Measurements from ENCODE around the gene MED19. TPM values are rescaled to one million over a fixed set of nuclear protein-coding genes. Genes with fewer than 3 reads are reported as not detected.
"Not testable (repeated sequence)": the region's sequence is repeated elsewhere in the genome, so short reads cannot be mapped to it uniquely, and the experiment has no call there.

Gene MED19
- total RNA-seq, 1 donor from 2014 or later, result 13.5 TPM

DNA sequence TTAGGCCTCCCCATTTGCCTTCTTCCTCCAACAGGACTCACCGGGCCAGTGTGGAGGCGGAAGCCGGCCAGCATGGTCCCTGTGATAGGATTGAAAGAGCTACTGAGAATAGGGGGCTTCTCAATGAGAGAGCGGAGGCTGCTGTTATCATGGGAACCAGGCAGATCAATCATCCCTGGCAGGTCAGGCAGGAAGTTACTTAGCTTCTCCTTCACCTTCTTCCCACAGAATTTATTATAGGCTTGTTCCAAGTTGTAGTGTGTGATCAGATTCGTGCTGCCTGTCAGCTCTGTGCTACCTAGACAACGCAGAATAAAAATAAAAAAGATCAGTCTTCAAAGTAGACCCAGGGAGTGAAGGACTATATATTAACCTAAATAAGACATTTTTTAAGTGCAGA lies 7.1 kb downstream of the MED19 start:
- DNase-seq (ENCODE audit: low spot score), result no peak

DNA sequence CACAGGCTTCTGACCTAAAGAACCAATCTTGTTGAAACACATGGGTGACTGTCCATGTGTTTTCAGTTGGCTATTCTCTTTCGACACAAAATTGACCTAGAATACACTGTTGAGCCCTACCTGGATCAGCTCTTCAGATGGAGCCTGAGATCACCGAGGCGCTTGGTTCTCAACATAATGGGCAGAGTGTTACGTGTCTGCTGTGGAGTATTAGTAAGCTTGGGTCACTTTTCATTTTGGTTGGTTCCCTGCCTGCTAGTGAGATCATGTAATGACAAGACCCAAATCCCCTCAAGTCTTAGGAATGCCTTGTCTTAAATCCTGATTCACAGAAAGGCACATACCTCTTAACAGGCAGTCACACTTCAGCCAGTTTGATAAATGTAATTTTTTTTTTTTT lies 8.7 kb downstream of the MED19 start:
- no peak for DNase-seq (ENCODE audit: low spot score)

DNA sequence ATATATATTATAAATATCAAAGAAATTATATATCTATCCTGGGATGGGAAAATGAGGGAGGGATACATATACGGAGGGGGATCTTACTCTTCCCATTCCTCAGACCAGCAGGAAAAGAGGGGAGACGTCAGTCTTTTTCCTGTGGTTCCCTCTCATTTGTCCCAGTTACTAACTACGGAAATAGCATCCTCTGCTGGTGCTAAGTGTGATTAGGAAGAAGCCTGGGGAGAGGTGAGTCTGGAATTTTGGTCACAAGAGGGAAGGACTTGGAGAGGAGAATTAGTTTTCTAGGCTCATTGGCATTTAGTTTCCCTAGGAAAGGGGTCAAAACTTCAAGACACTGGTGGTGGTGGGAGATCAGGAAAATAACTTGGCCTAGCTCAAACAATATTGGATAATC lies 11.6 kb downstream of the MED19 start:
- no peak for DNase-seq (ENCODE audit: low spot score)

DNA sequence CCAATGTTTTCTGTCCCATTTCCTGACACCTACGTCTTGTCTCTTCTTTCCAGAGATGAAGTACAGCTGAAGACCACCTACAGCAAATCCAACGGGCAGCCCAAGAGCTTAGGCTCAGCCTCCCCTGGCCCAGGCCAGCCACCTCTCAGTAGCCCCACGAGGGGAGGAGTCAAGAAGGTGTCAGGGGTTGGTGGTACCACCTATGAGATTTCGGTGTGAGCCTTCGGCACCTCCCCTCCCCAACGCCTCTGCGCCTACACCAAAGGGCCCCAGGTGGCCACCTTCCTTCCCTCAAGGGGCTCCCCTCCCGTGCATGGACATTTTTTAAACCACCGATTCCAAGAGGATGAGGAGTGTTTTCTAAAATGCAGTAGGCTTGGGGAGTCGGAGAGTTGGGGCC lies 12.2 kb downstream of the MED19 start:
- DNase-seq (ENCODE audit: low spot score), result no peak

DNA sequence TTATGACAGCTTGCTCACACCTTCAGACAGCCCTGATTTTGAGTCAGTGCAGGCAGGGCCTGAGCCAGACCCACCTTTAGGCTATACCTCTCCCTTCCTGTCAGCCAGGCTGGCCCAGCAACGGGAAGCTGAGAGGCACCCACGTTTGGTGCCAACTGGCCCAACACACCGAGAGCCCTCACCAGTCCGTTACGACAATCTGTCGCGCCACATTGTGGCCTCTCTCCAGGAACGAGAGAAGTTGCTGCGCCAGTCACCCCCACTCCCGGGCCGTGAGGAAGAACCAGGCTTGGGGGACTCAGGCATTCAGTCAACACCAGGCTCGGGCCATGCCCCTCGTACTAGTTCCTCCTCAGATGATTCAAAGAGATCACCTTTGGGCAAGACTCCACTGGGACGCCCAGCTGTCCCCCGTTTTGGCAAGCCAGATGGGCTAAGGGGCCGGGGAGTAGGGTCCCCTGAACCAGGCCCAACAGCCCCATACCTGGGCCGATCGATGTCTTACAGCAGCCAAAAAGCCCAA lies 13.1 kb downstream of the MED19 start:
- DNase-seq (ENCODE audit: low spot score), result no peak

DNA sequence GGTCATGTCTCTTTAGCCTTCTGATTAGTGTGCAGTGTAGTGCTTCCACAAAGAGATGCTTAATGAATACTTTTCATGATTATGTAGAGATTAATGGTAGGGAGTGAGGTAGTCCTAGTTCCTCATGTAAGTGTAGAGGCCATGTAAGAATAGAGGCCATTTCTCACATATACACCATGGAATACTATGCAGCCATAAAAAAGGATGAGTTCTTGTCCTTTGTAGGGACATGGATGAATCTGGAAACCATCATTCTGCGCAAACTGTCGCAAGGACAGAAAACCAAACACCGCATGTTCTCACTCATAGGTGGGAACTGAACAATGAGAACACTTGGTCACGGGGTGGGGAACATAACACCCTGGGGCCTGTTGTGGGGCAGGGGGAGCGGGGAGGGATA lies 21.5 kb downstream of the MED19 start:
- DNase-seq (ENCODE audit: low spot score), result not testable (repeated sequence)

DNA sequence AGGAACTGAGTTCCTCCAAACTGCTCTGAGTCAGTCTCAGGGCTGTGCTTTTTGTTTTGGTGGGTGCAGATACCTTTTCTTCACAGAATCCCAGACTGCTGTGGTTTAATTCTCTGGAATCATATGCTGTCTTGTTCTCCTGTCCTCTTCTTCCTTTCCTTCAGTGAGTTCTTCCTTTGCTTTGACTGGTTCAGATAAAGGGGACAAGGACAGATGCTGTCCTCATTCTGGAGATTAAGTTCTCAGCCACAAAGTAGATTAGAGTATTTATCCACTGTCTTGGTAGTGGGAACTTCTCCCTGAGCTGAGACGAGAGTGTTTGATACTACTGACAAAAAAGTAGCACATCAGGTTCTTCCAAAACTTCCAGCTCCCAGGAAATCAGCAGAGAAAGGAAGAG lies 30.8 kb downstream of the MED19 start:
- DNase-seq (ENCODE audit: low spot score), result no peak

DNA sequence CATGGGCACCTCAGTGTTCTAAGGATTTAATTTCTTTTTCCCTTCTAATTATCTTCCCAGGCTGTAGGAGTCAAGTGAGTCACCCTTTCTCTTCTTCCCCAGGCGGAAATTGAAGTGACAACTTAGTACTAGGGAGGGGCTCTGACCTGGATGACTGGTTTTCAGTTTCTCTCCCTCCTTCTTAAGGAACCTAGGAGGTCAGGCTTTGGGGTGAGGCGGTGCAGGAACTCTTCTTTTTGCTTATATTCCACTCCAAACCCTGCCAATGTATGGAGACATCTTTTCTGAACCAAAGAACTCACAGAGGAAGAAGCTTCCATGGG lies 31.5 kb downstream of the MED19 start:
- DNase-seq (ENCODE audit: low spot score), result no peak

DNA sequence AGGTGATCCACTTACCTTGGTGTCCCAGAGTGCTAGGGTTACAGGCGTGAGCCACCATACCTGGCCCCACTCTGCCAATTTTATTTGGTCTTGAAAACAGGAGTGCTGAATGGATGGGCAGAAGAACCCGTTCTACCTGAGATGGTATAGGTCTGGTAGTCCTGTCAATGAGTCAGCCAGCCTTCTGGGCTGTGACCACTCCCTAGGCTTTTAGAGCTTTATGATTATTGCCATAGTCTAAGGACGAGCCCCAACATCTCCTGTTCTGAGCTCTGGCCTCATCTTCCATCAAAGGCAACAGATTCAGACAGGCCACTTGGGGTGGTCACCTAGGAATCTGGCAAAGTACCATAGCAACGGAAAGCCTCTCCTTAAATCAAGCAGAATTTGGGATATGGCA lies 32.6 kb downstream of the MED19 start:
- no peak for DNase-seq (ENCODE audit: low spot score)

DNA sequence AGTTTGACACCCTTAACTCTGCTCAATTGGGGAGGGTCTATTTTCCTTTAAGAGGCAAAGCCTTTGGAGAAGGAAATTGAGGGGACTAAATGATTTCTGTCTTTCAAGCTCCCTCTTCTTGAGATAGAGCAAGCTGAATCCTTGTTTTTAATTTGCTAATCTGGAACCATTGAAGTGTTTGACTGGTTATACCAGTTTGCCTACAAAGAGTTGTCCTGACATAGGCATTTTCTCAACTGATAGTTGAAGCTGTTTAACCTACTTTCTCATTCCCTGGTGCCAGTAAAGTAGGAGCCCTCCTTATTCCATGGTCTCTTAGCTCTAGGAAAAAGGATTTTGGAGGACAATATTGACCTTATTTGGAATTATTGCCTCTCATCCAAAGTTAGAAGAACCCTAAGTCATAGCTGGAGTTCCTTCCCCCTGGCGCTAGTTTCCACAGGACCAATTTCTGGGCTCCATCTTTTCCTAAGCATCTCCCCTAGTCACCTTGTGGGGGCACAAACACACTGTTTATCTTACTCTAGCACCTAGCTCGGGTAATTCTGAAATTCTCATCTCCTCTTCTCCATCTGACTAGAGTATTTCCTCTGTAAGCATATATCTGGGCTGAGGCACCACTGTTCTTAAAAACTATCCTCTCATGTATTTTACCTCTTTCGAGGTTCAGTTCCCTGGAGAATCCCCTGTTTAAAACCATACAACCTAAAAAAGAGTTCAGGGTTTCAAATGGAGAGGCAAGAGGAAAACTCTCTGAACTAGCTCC lies 36.7 kb downstream of the MED19 start:
- peak; percentile 35 for DNase-seq (ENCODE audit: low spot score)

DNA sequence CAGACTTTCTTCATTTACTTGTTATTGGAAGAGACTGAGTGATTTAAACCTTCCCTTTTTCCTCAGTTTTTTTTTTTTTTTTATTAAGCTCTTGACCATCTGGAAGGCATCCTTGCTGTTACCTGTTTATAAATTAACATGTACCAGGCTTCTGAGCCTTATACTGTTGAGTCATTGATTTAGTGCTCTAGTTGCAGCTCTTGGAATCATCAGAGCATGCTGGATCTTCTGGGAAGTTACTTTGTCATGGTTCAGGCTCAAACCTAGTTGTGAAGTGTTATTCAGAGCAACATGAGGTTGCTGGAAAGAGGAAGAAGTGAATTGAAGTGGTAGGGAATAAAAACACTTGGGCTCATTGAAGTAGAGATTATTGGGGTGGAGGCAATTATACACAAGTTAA lies 37.8 kb downstream of the MED19 start:
- DNase-seq (ENCODE audit: low spot score), result no peak

DNA sequence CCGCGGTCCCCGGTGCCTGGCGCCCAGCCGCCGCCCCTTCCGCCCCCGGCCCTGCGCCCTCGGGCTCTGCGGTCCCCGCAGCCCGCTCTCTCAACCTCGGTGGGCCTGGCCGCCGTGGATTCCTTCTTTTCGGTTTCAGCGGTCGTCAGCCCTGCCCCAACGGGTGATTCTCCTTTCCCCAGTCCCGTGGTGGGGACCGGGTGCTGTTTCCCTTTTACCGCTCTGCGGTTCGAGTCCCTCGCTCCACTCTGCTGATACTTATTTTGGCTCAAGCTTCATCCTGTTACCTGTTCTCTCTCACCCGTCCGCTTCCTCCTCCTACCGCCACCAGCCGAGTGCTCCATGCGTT lies 43.6 kb downstream of the MED19 start:
- peak; percentile 20 for DNase-seq (ENCODE audit: low spot score)

DNA sequence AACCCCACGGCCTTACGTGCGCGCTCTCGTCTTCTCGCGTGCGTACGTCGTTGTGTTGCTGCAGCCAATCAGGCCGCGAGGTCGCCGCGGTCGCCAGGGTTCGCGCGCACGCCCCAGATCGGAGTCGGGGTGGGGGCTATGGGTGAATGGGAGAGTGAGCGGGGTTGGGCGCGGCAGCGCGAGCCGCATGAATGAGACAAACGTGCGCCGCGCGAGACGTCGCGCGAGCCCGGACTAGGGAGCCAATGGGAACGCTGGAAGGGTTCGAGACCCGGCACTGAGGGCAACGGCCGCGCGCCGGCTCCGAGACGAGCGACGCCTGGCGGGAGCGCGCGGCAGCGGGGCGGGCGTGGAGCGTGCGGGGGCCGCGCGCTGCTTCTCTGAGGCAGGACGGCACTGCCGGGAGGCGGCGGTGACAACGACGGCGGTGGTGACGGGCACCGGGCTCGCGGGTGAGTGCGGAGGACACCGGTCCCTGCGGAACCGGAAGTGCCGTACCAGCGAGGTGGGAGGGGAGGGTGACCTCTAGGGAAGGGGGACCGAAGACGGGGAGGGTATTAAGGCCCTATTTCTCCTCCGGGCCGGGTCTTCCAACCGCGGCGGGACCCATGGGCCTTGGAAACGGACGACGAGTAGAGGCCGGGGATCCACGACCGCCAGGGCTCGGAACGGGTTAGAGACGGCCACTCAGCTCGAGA lies 44.1 kb downstream of the MED19 start, which contains the start of gene ZDHHC5:
TSS of gene ZDHHC5 (plus strand) at position 379 of the 698 bp plus-strand sequence. CDS start 4,977 bp downstream, outside the sequence.
- peak; percentile 99 for DNase-seq (ENCODE audit: low spot score)

DNA sequence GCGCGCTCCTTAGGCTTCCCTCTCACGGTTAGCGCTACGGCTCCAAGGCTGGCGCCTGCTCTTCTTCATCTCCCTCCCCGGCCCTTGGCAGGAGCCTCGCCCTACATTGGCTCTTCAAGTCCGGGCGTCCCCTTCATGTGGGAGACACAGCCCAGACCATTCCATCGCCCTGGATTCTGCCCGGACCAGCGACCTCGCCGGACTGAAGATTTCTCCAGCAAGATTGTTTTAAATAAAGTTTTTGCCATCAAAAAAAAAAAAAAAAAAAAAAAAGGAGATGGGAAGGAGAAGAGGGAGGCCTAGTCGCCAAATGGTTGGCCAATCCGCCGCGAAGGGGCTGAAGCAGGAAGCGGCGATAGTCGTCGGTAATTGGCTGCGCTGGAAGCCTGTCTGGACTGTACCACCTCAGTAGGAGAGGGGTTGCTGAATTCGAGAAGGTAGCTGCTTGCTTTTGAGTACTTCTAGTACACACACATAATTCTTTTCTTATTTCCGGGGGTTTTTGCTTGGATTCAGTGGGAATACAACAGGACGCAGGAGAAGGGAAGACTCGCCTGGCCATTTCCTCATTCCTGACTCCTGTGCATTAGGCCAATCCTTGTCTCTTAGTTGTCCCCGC lies 44.8 kb downstream of the MED19 start:
- peak; percentile 99 for DNase-seq (ENCODE audit: low spot score)

DNA sequence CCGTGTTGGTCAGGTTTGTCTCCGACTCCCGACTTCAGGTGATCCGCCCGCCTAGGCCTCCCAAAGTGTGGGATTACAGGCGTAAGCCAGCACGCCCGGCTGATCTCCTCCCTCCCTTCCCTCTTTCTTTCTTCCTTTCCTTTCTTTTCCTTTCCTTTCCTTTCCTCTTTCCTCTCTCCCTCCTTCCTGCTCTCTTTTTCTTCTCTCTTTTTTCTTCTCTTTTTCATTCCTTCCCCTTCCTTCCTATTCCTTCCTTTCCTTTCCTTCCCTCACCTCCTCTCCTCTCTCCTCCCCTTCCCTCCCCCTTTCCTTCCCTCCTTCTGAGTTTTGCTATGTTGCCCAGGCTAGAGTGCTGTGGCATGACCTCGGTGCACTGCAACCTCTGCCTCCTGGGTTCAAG lies 48.0 kb downstream of the MED19 start:
- no peak for DNase-seq (ENCODE audit: low spot score)

DNA sequence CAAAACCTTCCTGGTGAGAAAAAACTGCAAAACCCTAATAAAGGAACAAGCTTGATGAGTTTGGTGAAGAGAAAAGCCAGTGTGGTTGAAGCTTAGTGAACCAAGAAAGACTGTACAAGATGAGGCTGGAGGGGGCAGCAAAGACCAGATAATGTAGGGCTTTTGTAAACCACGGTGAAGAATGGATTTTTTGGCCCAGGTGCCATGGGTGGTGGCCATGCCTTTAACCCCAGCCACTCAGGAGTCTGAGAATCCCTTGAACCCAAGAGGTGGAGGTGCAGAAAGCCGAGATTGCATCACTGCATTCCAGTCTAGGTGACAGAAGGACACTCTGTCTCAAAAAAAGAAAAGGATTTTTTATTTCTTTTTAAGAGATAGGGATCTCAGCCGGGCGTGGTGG lies 49.1 kb downstream of the MED19 start:
- DNase-seq (ENCODE audit: low spot score), result no peak

DNA sequence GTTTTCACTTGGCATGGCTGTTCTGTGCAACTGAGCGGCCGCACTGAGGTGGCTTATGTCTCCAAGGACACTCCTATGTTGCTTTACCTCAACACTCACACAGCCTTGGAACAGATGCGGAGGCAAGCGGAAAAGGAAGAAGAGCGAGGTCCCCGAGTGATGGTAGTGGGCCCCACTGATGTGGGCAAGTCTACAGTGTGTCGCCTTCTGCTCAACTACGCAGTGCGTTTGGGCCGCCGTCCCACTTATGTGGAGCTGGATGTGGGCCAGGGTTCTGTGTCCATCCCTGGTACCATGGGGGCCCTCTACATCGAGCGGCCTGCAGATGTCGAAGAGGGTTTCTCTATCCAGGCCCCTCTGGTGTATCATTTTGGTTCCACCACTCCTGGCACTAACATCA lies 52.3 kb downstream of the MED19 start:
- no peak for DNase-seq (ENCODE audit: low spot score)

DNA sequence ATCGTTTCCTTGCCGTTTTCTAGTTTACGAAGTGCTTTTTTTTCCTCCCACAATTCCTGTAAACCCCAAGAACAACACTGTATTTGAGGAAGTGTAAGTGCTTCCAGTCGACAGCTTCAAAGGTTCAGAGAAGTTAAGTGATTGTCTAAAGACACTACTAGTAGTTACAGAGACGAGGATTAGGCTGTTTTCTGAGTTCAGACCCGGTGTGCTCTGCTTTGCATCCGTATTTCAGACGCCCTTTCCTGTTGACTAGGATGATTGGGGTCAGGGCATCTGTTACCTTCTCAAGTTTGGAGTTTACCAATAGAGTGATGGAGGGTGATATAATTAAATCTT lies 54.0 kb downstream of the MED19 start:
- no peak for DNase-seq (ENCODE audit: low spot score)

DNA sequence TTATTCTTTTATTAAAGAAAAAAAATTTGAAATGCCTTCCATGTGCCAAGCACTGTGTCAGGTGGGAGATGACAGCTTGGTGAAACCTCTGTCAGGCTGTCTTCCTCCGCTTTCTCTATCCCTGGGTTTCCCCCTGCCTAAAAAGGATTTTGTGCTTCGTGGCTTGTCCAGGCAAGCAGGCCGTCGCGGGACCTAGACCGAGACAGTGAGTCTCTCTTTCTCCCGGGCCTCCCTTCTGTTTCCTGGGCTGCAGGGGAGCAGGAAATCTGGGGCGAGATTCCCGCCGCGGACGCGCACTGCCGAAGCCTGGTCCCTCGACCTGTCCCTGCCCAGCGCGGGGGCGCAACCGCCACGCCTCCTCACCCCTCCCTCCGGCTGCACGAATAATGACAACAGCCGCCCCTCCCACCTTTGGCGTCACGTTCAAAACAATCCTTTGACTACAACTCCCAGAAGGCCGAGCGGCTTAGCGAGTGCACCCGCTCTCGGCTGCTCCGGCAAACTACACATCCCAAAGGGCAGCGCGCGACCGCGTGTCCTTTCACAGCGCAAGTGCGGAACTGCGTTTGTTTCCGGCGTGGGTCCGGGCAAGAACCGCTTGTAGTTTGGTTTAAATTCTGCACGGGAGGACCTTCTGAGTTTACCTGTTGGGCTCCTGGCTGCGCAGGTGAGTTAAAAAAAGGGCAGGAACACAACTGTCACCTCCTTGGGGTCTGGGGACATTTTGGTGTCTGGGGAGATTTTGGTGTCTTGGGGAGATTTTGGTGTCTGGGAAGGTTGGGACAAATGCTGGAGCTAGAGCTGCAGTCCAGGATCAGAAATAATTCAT lies 54.6 kb downstream of the MED19 start, which contains the start of gene CLP1:
TSS of gene CLP1 (plus strand) at position 569 of the 829 bp plus-strand sequence. CDS start 1,715 bp downstream, outside the sequence.
- peak; percentile 100 for DNase-seq (ENCODE audit: low spot score)

DNA sequence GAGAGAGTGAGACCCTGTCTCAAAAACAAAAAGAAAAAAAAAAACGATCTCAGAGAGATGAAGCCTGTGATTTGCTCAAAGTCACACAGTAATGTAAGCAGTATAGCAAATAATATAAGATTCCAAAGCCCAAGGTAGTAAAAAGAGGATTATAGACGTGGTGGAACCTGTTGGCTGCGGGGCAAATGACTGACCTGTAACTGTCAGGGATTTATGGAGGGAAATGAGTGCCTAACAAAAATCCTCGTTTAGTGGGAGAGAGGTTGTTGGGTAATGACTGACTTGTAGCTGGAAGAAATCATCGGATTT lies 55.2 kb downstream of the MED19 start:
- no peak for DNase-seq (ENCODE audit: low spot score)
